H1 (cell line): ENCODE measurements around the gene NOL9.

ENCODE experiments used
- CBX8 ChIP-seq: fragments of 300-800, 300-1000 bp; sonication (generic); IDR thresholded peaks from 2 replicates; pipeline ENCODE4 v1.7.1; 2016; ENCODE audit warnings: low read depth, low read length, borderline replicate concordance
- CTCF ChIP-seq, 3 experiments: IDR thresholded peaks; 1 replicate in 2 of 3; 2 replicates in 1 of 3; pipeline versions ENCODE4 v1.5.1 to v1.6.1; 2011; ENCODE audit warnings: low read length in 3 of 3, mild to moderate bottlenecking in 3 of 3, inconsistent platforms in 2 of 3, low read depth in 1 of 3, moderate library complexity in 1 of 3; ENCODE audit not compliant: insufficient read depth in 1 of 3; ENCODE audit errors: control extremely low read depth in 1 of 3
- EZH2 ChIP-seq: fragments of 200-600 bp; sonication (generic); IDR thresholded peaks from 2 replicates; pipeline ENCODE4 v1.7.1; 2012; ENCODE audit warnings: low read depth, mild to moderate bottlenecking, moderate library complexity, low read length, inconsistent platforms; ENCODE audit not compliant: severe bottlenecking
- JUND ChIP-seq: IDR thresholded peaks from 2 replicates; pipeline ENCODE4 v1.6.1; 2011; ENCODE audit warnings: mild to moderate bottlenecking, improper control_type of control experiment, low read length
- POLR2AphosphoS5 ChIP-seq: IDR thresholded peaks from 2 replicates; pipeline ENCODE4 v1.6.1; 2011; ENCODE audit warnings: low read depth, low read length
- RXRA ChIP-seq: IDR thresholded peaks from 2 replicates; pipeline ENCODE4 v1.6.1; 2011; ENCODE audit warnings: low read depth, mild to moderate bottlenecking, low read length, moderate library complexity; ENCODE audit not compliant: insufficient read depth
- SIN3A ChIP-seq, 2 experiments: IDR thresholded peaks in 1 of 2; conservative IDR thresholded peaks in 1 of 2; 2 replicates each; pipeline ENCODE4 v1.6.1; 2011 to 2012; ENCODE audit warnings: low read length in 2 of 2, improper control_type of control experiment in 1 of 2, low read depth in 1 of 2, mild to moderate bottlenecking in 1 of 2
- ZNF274 ChIP-seq: IDR thresholded peaks from 2 replicates; pipeline ENCODE4 v1.7.0; 2012; ENCODE audit warnings: low read length, borderline replicate concordance; ENCODE audit errors: extremely low read depth

DNA sequence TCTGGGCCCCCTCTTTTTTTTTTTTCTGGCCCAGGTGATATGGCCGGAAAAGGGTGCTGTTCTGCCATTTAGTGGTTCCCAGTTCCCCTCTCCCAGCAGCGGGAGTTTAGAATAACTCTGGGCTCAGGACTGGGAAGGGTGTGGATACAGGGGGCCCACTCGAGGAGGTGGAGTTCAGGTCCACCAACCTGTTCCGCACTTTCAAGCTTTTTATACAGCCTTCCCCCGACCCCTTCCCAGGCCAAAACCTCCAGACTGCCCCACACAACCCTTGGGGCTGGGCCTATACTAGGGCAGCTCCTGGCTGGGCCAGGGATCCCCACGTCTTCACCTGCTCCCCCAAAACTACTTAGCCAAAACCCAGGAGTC is 63.2 kb downstream of the NOL9 start:
- TF ChIP-seq POLR2AphosphoS5 (no peak), CTCF (IDR thresholded peaks at IDR 0.05; ENCODE audit: control extremely low read depth in 1 of 3, insufficient read depth in 1 of 3, low read depth in 1 of 3, low read length in 3 of 3) (no peak), SIN3A (conservative IDR thresholded peaks at IDR 0.05 in 1 of 2, IDR thresholded peaks at IDR 0.05 in 1 of 2; ENCODE audit: low read depth in 1 of 2, low read length in 2 of 2) (no peak), RXRA (no peak), JUND (no peak), ZNF274 (no peak), CBX8 (no peak), EZH2 (no peak)
